Thyroid gland (tissue), 4 donors: ENCODE measurements around the gene CASP8. TPM values are rescaled to one million over a fixed set of nuclear protein-coding genes. Genes with fewer than 3 reads are reported as not detected.

Experiments
- DNase-seq, 2 donors: peaks; one replicate each; pipeline ENCODE4 v3.0.0-alpha.2; 2019
- H3K27ac ChIP-seq, 3 donors: fragments of 200-600 bp; sonication (generic); 1 replicate in 2 of 3; 2 replicates in 1 of 3; pipeline ENCODE4 v1.5.1; 2016 to 2019; ENCODE audit warnings: mild to moderate bottlenecking in 1 of 3, moderate library complexity in 1 of 3
- H3K27me3 ChIP-seq: fragments of 200-600 bp; sonication (generic); one replicate; pipeline ENCODE4 v1.5.1; 2019
- H3K36me3 ChIP-seq, 2 donors: fragments of 200-600 bp; sonication (generic); one replicate each; pipeline ENCODE4 v1.5.1; 2016 to 2019
- H3K4me1 ChIP-seq, 2 donors: fragments of 200-600 bp; sonication (generic); one replicate each; pipeline ENCODE4 v1.5.1; 2017 to 2019
- H3K4me3 ChIP-seq, 3 donors: fragments of 200-600 bp; sonication (generic); replicated peaks in 1 of 3; 1 replicate in 2 of 3; 2 replicates in 1 of 3; pipeline ENCODE4 v1.5.1; 2016; ENCODE audit warnings: mild to moderate bottlenecking in 1 of 3
- H3K9me3 ChIP-seq: fragments of 200-600 bp; sonication (generic); one replicate; pipeline ENCODE4 v1.5.1; 2017
- CTCF ChIP-seq, 6 experiments: fragments of 200-600 bp in 3 of 6; fragments of 450-650 bp in 3 of 6; sonication (generic) in 3 of 6; IDR thresholded peaks; one replicate each; pipeline ENCODE4 v1.5.1; 2016 to 2019; ENCODE audit warnings: antibody characterized with exemption in 6 of 6, mild to moderate bottlenecking in 2 of 6, inconsistent platforms in 1 of 6, moderate library complexity in 1 of 6
- POLR2A ChIP-seq, 2 donors: fragments of 450-650 bp; IDR thresholded peaks; one replicate each; pipeline ENCODE4 v1.6.1; 2017; ENCODE audit warnings: antibody characterized with exemption in 2 of 2, mild to moderate bottlenecking in 2 of 2, moderate library complexity in 1 of 2
- WGBS, 2 donors: methylation state at CpG; one replicate each; pipeline ENCODE4 v1.1.5; 2017; 5-methylcytosine and 5-hydroxymethylcytosine counted together
- intact Hi-C: fragments of 100-400 bp; cut with DNase I; formaldehyde crosslinking; loops from one replicate; pipeline ENCODE4 v1.15.1; 2023
- total RNA-seq, 4 donors: library from RNA; depleted of rRNA; stranded (reverse); fragments of >200 nt; gene quantifications; one replicate each; pipeline ENCODE4 v1.2.3, GENCODE V29; 2016

The CASP8 gene
- total RNA-seq, 4 donors from 2014 or later: 8.7 to 14.1 (median 9.6) TPM

GRCh38 chr2:201319511-201319910, 59.2 kb downstream of the CASP8 start:
- Histone ChIP-seq H3K4me3 (no peak overlapping the region), H3K4me1 (no peaks in the 10 kb centered on the region), H3K36me3 (no peaks in the 10 kb centered on the region), H3K27ac (no peak overlapping the region), H3K27me3 (no peaks in the 10 kb centered on the region), H3K9me3 (no peaks in the 10 kb centered on the region)
- TF ChIP-seq CTCF (IDR thresholded peaks at IDR 0.05): no peak
- TF ChIP-seq POLR2A (IDR thresholded peaks at IDR 0.05): no peak
- 30 to 70% methylated on average over 2 of the region's 2 CpGs for WGBS, 2 donors
- intact Hi-C loops: no loop called here
- DNase-seq: no peak

GRCh38 chr2:201320257-201320656, 59.9 kb downstream of the CASP8 start:
- H3K9me3 ChIP-seq: no peaks in the 10 kb centered on the region
- H3K27ac ChIP-seq: no peak overlapping the region
- intact Hi-C loops: no loop called here
- H3K4me1 ChIP-seq: no peaks in the 10 kb centered on the region
- no peaks in the 10 kb centered on the region for H3K27me3 ChIP-seq
- 87 to 91% methylated on average over 4 of the region's 4 CpGs for WGBS, 2 donors
- TF ChIP-seq POLR2A (IDR thresholded peaks at IDR 0.05) (no peak), CTCF (IDR thresholded peaks at IDR 0.05) (no peak)
- no peak for DNase-seq
- H3K4me3 ChIP-seq: no peak overlapping the region
- H3K36me3 ChIP-seq: no peaks in the 10 kb centered on the region

- intact Hi-C loops: no loop called here
- Histone ChIP-seq H3K27me3 (no peaks in the 10 kb centered on the region), H3K36me3 (no peaks in the 10 kb centered on the region), H3K4me1 (no peaks in the 10 kb centered on the region), H3K4me3 (no peak overlapping the region), H3K27ac (no peak overlapping the region), H3K9me3 (no peaks in the 10 kb centered on the region)
- DNase-seq: no peak
- no peak for TF ChIP-seq CTCF (IDR thresholded peaks at IDR 0.05)
- 86 to 95% methylated on average over 4 of the region's 4 CpGs for WGBS, 2 donors
Measured at GRCh38 chr2:201320701-201321100, 60.4 kb downstream of the CASP8 start.

GRCh38 chr2:201322772-201323171, 62.4 kb downstream of the CASP8 start:
- TF ChIP-seq CTCF (IDR thresholded peaks at IDR 0.05) (no peak), POLR2A (IDR thresholded peaks at IDR 0.05) (no peak)
- DNase-seq: no peak

GRCh38 chr2:201327678-201328077, 67.3 kb downstream of the CASP8 start:
- no peak overlapping the region for H3K4me3 ChIP-seq
- TF ChIP-seq CTCF (IDR thresholded peaks at IDR 0.05) (no peak), POLR2A (IDR thresholded peaks at IDR 0.05) (no peak)
- no peak for DNase-seq
- no peak overlapping the region for H3K27ac ChIP-seq
- 82 to 85% methylated on average over 3 of the region's 3 CpGs for WGBS, 2 donors
- intact Hi-C loops: no loop called here
- no peaks in the 10 kb centered on the region for H3K9me3 ChIP-seq
- H3K36me3 ChIP-seq: no peaks in the 10 kb centered on the region
- H3K27me3 ChIP-seq: no peaks in the 10 kb centered on the region
- H3K4me1 ChIP-seq: no peaks in the 10 kb centered on the region

More at GRCh38 chr2:201322772-201323171, 62.4 kb downstream of the CASP8 start:
- Histone ChIP-seq H3K27ac (no peak overlapping the region), H3K4me3 (no peak overlapping the region), H3K27me3 (no peaks in the 10 kb centered on the region), H3K4me1 (no peaks in the 10 kb centered on the region), H3K36me3 (no peaks in the 10 kb centered on the region), H3K9me3 (no peaks in the 10 kb centered on the region)
- intact Hi-C loops: no loop called here
